ENCODE results near the gene ROBO2. TPM values are rescaled to one million over a fixed set of nuclear protein-coding genes. Genes with fewer than 3 reads are reported as not detected.

The ROBO2 gene
- total and polyA plus RNA-seq, 3 donors from 2014 or later = 16.1 to 23.3 (median 17.7) TPM

GRCh38 chr3:76998555-76998954 lies 41.3 kb upstream of the ROBO2 start:
- TF ChIP-seq POLR2A (IDR thresholded peaks at IDR 0.05) (no peak), CTCF (IDR thresholded peaks at IDR 0.05) (no peak)
- intact Hi-C loops (cut with DNase I; ENCODE audit: low total_unique reads) = no loop called here
- Histone ChIP-seq H3K4me3 (no peak overlapping the region), H3K27ac (no peak overlapping the region), H3K36me3 (ENCODE audit: low read depth, missing control alignments) (no peaks in the 10 kb centered on the region), H3K4me1 (no peaks in the 10 kb centered on the region), H3K27me3 (no peaks in the 10 kb centered on the region), H3K9me3 (no peaks in the 10 kb centered on the region)
- 89 to 92% methylated on average over 3 of the region's 3 CpGs for WGBS, 2 donors
- no peak for DNase-seq

GRCh38 chr3:77001062-77001701 lies 38.7 kb upstream of the ROBO2 start:
- Histone ChIP-seq H3K4me3 (no peak overlapping the region), H3K27me3 (no peaks in the 10 kb centered on the region), H3K36me3 (ENCODE audit: low read depth, missing control alignments) (no peaks in the 10 kb centered on the region), H3K4me1 (no peaks in the 10 kb centered on the region), H3K9me3 (no peaks in the 10 kb centered on the region), H3K27ac (no peak overlapping the region)
- no peak for DNase-seq
- intact Hi-C loops (cut with DNase I; ENCODE audit: low total_unique reads) = no loop called here
- WGBS, 2 donors = 52 to 66% methylated on average over 5 of the region's 5 CpGs
- no peak for TF ChIP-seq CTCF (IDR thresholded peaks at IDR 0.05)
- TF ChIP-seq POLR2A (IDR thresholded peaks at IDR 0.05) = no peak

- TF ChIP-seq POLR2A (IDR thresholded peaks at IDR 0.05) = no peak
- TF ChIP-seq CTCF (IDR thresholded peaks at IDR 0.05) = no peak
- intact Hi-C loops (cut with DNase I; ENCODE audit: low total_unique reads) = no loop called here
- no peak overlapping the region for H3K4me3 ChIP-seq
These were observed 25.7 kb upstream of the ROBO2 start for GRCh38 chr3:77014226-77014625.

GRCh38 chr3:77025471-77025870 lies 14.4 kb upstream of the ROBO2 start:
- Histone ChIP-seq H3K36me3 (ENCODE audit: low read depth, missing control alignments) (no peaks in the 10 kb centered on the region), H3K27ac (no peak overlapping the region), H3K9me3 (no peaks in the 10 kb centered on the region), H3K4me3 (no peak overlapping the region), H3K4me1 (no peaks in the 10 kb centered on the region), H3K27me3 (no peaks in the 10 kb centered on the region)
- TF ChIP-seq POLR2A (IDR thresholded peaks at IDR 0.05) = no peak
- TF ChIP-seq CTCF (IDR thresholded peaks at IDR 0.05) = no peak
- 62 to 80% methylated on average over 1 of the region's 1 CpG for WGBS, 2 donors
- DNase-seq = no peak
- intact Hi-C loops (cut with DNase I; ENCODE audit: low total_unique reads) = no loop called here

More at GRCh38 chr3:77014226-77014625, 25.7 kb upstream of the ROBO2 start:
- no peaks in the 10 kb centered on the region for H3K9me3 ChIP-seq
- 70 to 74% methylated on average over 7 of the region's 7 CpGs for WGBS, 2 donors
- no peaks in the 10 kb centered on the region for H3K4me1 ChIP-seq
- H3K27me3 ChIP-seq = no peaks in the 10 kb centered on the region
- DNase-seq = no peak
- H3K27ac ChIP-seq = no peak overlapping the region
- H3K36me3 ChIP-seq (ENCODE audit: low read depth, missing control alignments) = no peaks in the 10 kb centered on the region
